Measurements from ENCODE around the gene SLC8B1.

DNA sequence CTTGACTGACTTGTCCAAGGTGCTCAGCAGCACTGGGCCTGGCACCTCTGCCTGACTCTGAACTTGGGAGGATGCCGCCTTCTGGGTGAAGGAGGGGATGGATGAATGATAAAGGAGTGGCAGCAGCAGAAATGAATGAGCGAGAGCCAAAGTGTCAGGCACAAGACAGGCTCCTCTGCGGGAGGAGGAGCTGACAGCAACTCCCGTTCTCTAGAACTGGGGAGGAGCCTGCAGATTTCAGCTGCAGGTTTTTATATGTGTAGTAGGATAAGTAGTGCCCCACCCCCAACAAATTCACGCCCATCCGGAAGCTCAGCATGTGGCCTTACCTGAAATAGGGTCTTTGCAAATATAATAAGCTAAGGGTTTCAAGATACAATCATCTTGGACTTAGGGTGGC, 33.1 kb downstream of the SLC8B1 start:
- TF ChIP-seq, protein P1, sequence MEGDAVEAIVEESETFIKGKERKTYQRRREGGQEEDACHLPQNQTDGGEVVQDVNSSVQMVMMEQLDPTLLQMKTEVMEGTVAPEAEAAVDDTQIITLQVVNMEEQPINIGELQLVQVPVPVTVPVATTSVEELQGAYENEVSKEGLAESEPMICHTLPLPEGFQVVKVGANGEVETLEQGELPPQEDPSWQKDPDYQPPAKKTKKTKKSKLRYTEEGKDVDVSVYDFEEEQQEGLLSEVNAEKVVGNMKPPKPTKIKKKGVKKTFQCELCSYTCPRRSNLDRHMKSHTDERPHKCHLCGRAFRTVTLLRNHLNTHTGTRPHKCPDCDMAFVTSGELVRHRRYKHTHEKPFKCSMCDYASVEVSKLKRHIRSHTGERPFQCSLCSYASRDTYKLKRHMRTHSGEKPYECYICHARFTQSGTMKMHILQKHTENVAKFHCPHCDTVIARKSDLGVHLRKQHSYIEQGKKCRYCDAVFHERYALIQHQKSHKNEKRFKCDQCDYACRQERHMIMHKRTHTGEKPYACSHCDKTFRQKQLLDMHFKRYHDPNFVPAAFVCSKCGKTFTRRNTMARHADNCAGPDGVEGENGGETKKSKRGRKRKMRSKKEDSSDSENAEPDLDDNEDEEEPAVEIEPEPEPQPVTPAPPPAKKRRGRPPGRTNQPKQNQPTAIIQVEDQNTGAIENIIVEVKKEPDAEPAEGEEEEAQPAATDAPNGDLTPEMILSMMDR (IDR thresholded peaks at IDR 0.05; ENCODE audit: poor library complexity, severe bottlenecking): no peak
- TF ChIP-seq REST (IDR thresholded peaks at IDR 0.05; ENCODE audit: borderline replicate concordance) (no peak), EP300 (conservative IDR thresholded peaks at IDR 0.05; ENCODE audit: poor library complexity, severe bottlenecking) (no peak), POLR2AphosphoS5 (IDR thresholded peaks at IDR 0.05) (no peak), RAD21 (conservative IDR thresholded peaks at IDR 0.05) (no peak)

All from neural cell (in vitro differentiated cells).